Right lobe of liver (tissue), 6 donors: Measurements from ENCODE around the gene LGALS14. TPM values are rescaled to one million over a fixed set of nuclear protein-coding genes. Genes with fewer than 3 reads are reported as not detected.

Experiments used
- ATAC-seq, 4 donors: fragments of 200-7000 bp; cut with Tn5 transposase; one replicate each; pipeline ENCODE4 v1.9.1; 2020; ENCODE audit warnings: mild to moderate bottlenecking in 4 of 4, moderate library complexity in 4 of 4
- DNase-seq, 3 donors: peaks; one replicate each; pipeline ENCODE4 v3.0.0-alpha.2; 2020
- H3K27ac ChIP-seq, 3 donors: fragments of 200-600 bp; one replicate each; pipeline ENCODE4 v1.8.0; 2022
- H3K27me3 ChIP-seq, 2 donors: fragments of 200-600 bp; one replicate each; pipeline ENCODE4 v1.8.0; 2022
- H3K36me3 ChIP-seq, 4 donors: fragments of 200-600 bp; sonication (generic) in 1 of 4; one replicate each; pipeline versions ENCODE4 v1.5.1 to v1.8.0; 2017 to 2022; ENCODE audit warnings: control low read depth in 1 of 4
- H3K4me1 ChIP-seq, 4 donors: fragments of 200-600 bp; sonication (generic) in 1 of 4; one replicate each; pipeline versions ENCODE4 v1.5.1 to v1.8.0; 2017 to 2022; ENCODE audit warnings: control low read depth in 1 of 4
- H3K4me3 ChIP-seq, 3 donors: fragments of 200-600 bp; one replicate each; pipeline ENCODE4 v1.8.0; 2022
- H3K9me3 ChIP-seq, 4 donors: fragments of 200-600 bp; sonication (generic) in 1 of 4; one replicate each; pipeline versions ENCODE4 v1.5.1 to v1.8.0; 2017 to 2022; ENCODE audit warnings: control low read depth in 1 of 4
- POLR2A ChIP-seq: fragments of 450-650 bp; IDR thresholded peaks from one replicate; pipeline ENCODE4 v1.6.1; 2017; ENCODE audit warnings: antibody characterized with exemption, mild to moderate bottlenecking
- WGBS: methylation state at CpG from one replicate; pipeline ENCODE4 v1.1.6; 2018; ENCODE audit warnings: low coverage, low lambda C conversion rate; ENCODE audit not compliant: insufficient coverage; ENCODE audit errors: missing lambda C conversion rate; 5-methylcytosine and 5-hydroxymethylcytosine counted together
- intact Hi-C, 2 donors: fragments of 100-400 bp; cut with DNase I; formaldehyde crosslinking; loops; one replicate each; pipeline versions ENCODE4 v1.11.2 to v1.14.1; 2022
- total RNA-seq, 6 experiments: library from RNA; depleted of rRNA in 2 of 6; stranded (reverse); fragments of >200 nt in 2 of 6; fragmentation: NEBNext Ultra II Directional in 3 of 6; extraction: Animal tissue kit (Norgen Biotek cat#: 25700) in 3 of 6; gene quantifications; one replicate each; pipeline versions ENCODE4 v1.1.0 to v1.2.4, GENCODE V29; 2016 to 2023
- TF ChIP-seq, protein P1 (sequence below), 4 donors: fragments of 200-600 bp in 3 of 4; fragments of 450-650 bp in 1 of 4; IDR thresholded peaks; one replicate each; pipeline versions ENCODE4 v1.5.1 to v1.8.0; 2016 to 2022; ENCODE audit warnings: antibody characterized with exemption in 4 of 4, mild to moderate bottlenecking in 2 of 4
- donor health status: DM: no; HTN: yes; CAD: no.
- donor health status: DM: no; HTN: no; CAD: no.
- donor health status: DM: no; HTN: no; CAD: no.
- donor health status: DM: no; HTN: yes; CAD: no.
- donor health status: DM: no; HTN: yes; CAD: no.

LGALS14 gene
- total RNA-seq, 6 experiments from 2014 or later, result not detected

DNA sequence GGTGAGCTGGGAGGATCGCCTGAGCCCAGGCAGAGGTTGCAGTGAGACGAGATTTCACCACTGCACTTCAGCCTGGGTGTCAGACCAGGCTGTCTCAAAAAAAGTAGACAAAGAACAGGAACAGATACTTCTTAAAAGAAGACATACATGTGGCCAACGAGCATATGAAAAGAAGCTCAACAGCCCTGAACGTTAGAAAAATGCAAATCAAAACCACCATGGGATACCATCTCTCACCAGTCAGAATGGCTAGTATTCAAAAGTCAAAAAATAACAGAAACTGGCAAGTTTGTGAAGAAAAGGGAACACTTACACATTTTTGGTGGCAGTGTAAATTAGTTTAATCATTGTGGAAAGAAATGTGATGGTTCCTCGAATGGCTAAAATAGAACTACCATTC lies 3.0 kb upstream of the LGALS14 start:
- intact Hi-C loops, result no loop called here
- TF ChIP-seq, protein P1, sequence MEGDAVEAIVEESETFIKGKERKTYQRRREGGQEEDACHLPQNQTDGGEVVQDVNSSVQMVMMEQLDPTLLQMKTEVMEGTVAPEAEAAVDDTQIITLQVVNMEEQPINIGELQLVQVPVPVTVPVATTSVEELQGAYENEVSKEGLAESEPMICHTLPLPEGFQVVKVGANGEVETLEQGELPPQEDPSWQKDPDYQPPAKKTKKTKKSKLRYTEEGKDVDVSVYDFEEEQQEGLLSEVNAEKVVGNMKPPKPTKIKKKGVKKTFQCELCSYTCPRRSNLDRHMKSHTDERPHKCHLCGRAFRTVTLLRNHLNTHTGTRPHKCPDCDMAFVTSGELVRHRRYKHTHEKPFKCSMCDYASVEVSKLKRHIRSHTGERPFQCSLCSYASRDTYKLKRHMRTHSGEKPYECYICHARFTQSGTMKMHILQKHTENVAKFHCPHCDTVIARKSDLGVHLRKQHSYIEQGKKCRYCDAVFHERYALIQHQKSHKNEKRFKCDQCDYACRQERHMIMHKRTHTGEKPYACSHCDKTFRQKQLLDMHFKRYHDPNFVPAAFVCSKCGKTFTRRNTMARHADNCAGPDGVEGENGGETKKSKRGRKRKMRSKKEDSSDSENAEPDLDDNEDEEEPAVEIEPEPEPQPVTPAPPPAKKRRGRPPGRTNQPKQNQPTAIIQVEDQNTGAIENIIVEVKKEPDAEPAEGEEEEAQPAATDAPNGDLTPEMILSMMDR (IDR thresholded peaks at IDR 0.05), result no peak
- TF ChIP-seq POLR2A, result no peak

GRCh38 chr19:39705578-39706188 lies 1.4 kb downstream of the LGALS14 start:
- WGBS, result 45% methylated on average over 7 of the region's 8 CpGs
- intact Hi-C loops, result no loop called here
- no peak for ATAC-seq

More for the DNA sequence above, 3.0 kb upstream of the LGALS14 start:
- no peaks in the 10 kb centered on the region for H3K36me3 ChIP-seq
- H3K4me3 ChIP-seq, result no peak overlapping the region
- WGBS, result 36% methylated on average over 5 of the region's 5 CpGs
- ATAC-seq (no peak), DNase-seq (no peak)
- no peak overlapping the region for H3K27ac ChIP-seq
- no peaks in the 10 kb centered on the region for H3K9me3 ChIP-seq
- no peaks in the 10 kb centered on the region for H3K27me3 ChIP-seq
- H3K4me1 ChIP-seq, result no peaks in the 10 kb centered on the region

GRCh38 chr19:39708594-39708993 lies 4.3 kb downstream of the LGALS14 start:
- no peak overlapping the region for H3K4me3 ChIP-seq
- intact Hi-C loops, result no loop called here
- TF ChIP-seq POLR2A, result no peak
- TF ChIP-seq, protein P1 (IDR thresholded peaks at IDR 0.05), result no peak
- DNase-seq, result no peak
- H3K9me3 ChIP-seq, result no peaks in the 10 kb centered on the region
- no peaks in the 10 kb centered on the region for H3K4me1 ChIP-seq
- no peak overlapping the region for H3K27ac ChIP-seq
- H3K36me3 ChIP-seq, result no peaks in the 10 kb centered on the region
- ATAC-seq, result no peak
- H3K27me3 ChIP-seq, result no peaks in the 10 kb centered on the region
- WGBS, result 70% methylated on average over 6 of the region's 6 CpGs

More at GRCh38 chr19:39705578-39706188, 1.4 kb downstream of the LGALS14 start:
- Histone ChIP-seq H3K27ac (no peak overlapping the region), H3K4me3 (no peak overlapping the region), H3K36me3 (no peaks in the 10 kb centered on the region), H3K27me3 (no peaks in the 10 kb centered on the region), H3K9me3 (no peaks in the 10 kb centered on the region), H3K4me1 (no peaks in the 10 kb centered on the region)
- no peak for DNase-seq
- no peak for TF ChIP-seq POLR2A
- TF ChIP-seq, protein P1 (IDR thresholded peaks at IDR 0.05), result no peak

- TF ChIP-seq, protein P1 (IDR thresholded peaks at IDR 0.05), result no peak
- TF ChIP-seq POLR2A, result no peak
- ATAC-seq, result no peak
- Histone ChIP-seq H3K27me3 (no peaks in the 10 kb centered on the region), H3K9me3 (no peaks in the 10 kb centered on the region), H3K4me1 (no peaks in the 10 kb centered on the region), H3K4me3 (no peak overlapping the region), H3K36me3 (no peaks in the 10 kb centered on the region), H3K27ac (no peak overlapping the region)
- no peak for DNase-seq
- 69% methylated on average over 5 of the region's 5 CpGs for WGBS
- intact Hi-C loops, result no loop called here
Observed at GRCh38 chr19:39709026-39709872, 5.0 kb downstream of the LGALS14 start.
